Fibroblast of the conjunctiva (primary cell): Measurements from ENCODE around the gene GTSE1.

ENCODE experiments used
- DNase-seq: peaks from one replicate; pipeline ENCODE4 v3.0.0-alpha.2; 2010; ENCODE audit warnings: low read depth

The GTSE1 gene

DNA sequence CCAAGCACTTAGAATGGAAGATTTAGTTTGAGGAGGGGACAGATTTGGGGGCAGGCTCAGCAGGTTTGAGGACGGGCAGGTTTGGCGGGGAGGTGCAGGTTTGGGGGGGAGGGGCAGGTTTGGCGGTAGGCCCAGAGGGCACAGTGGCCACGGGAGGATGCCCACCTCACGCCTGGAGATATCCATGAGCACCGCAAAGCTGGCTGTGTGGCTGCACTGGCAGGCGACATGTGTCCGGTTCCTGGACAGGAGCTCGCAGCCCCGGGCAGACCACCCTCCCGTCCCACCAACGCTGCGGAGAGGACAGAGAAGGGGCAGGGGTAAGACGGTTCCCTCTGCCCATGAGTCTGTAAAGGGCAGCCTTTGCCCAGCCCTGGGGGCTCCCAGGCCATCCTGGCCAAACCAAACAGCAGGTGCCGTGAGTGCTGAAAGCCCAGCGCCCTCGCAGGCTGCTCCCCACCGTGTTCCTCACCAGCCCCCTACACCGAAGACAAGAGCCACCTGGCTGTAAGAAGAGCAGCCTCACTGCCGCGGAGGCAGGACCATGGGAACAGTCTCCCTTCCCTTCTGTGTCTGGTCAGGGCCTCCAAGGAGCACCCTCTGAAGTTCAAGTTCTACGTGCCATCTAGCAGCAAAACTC is 81.9 kb downstream of the GTSE1 start:
- no peak for DNase-seq

DNA sequence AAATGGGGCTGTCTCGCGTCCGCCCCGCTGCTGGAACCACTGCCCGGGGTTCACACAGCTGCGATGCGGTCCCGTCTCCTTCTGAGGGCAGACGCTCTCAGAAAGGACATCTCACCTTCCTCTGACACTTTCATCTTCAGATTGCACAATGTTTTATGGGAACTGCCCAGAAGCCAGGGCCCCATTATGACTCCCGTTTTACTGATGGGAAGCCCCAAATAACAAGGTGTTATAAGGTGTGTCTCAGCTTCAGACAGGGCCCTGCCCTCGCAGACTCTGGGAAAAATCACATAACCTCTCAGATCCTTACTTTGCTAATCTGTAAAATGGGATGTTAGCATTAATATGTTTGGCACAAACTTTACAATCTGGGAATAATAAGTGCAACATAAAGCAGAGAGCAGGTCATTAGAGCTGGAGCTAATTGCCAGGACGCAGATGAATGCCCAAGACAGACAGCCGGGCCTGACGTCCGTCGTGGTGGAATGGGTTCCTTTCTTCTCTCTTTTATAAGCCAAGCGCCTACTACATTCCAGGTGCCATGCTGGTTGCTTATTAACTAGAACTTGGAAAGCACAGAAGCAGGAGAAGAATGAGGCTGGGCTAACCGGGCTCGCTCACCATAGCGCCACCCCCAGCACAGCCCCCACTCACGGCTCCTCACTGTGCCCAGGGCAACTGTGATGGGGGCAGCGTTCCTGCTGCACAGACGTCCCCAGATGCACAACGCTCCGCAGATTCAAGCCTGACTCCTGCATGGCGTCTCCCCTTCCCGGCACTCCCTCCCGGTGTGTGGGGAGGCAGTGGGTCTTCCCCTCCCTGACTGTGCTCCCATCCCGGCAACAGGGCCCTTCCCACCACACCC is 82.6 kb downstream of the GTSE1 start:
- no peak for DNase-seq

DNA sequence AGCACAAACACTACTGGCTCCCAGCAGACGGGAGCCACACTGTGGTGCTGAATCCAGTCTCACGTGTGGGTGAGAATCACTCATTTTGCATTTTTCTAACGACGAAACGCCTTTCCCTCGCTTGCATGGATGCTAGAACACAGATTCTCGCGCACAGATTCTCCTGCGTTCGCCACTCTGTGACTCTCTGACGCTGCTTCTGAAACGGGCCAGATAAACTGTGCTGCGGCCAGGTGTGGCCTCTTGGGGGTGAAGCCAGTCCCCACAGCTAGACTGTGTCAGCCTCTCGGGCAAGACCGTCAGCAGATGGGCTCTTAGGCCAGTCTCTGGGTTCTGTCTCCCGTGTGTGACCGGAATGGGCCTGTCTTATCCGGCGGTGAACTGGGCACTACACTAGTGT is 83.4 kb downstream of the GTSE1 start:
- no peak for DNase-seq
